WTC11 (cell line): ENCODE data around the gene FIS1. TPM values are rescaled to one million over a fixed set of nuclear protein-coding genes. Genes with fewer than 3 reads are reported as not detected.
"Not testable (repeated sequence)": the region's sequence is repeated elsewhere in the genome, so short reads cannot be mapped to it uniquely, and the experiment has no call there.

Source experiments
- ATAC-seq: fragments of 200-7000 bp; cut with Tn5 transposase; 2 replicates; pipeline ENCODE4 v1.10.0; 2021; ENCODE audit warnings: mild to moderate bottlenecking, moderate library complexity
- CTCF ChIA-PET: fragments of 300-600 bp; sonication (Branson Sonifier 250); formaldehyde crosslinking; loops from one replicate; lab custom pipeline; 2021; ENCODE audit warnings: antibody characterized with exemption; lab: Charles Lee
- POLR2A ChIA-PET: fragments of 350-600 bp; sonication (Branson Sonifier 250); formaldehyde crosslinking; loops from one replicate; lab custom pipeline; 2021; ENCODE audit warnings: antibody characterized with exemption; lab: Charles Lee
- DNase-seq: peaks from one replicate; pipeline ENCODE4 v3.0.0; 2021; ENCODE audit warnings: low spot score
- H3K27ac Mint-ChIP-seq: 2 replicates; pipeline ENCODE4 v1.8.0; 2021; ENCODE audit warnings: mixed read lengths
- H3K27me3 Mint-ChIP-seq: 2 replicates; pipeline ENCODE4 v1.8.0; 2021; ENCODE audit warnings: low read depth, mild to moderate bottlenecking, moderate library complexity, mixed read lengths
- H3K36me3 Mint-ChIP-seq: 2 replicates; pipeline ENCODE4 v1.8.0; 2021; ENCODE audit warnings: mixed read lengths
- H3K4me1 Mint-ChIP-seq: 2 replicates; pipeline ENCODE4 v1.8.0; 2022; ENCODE audit warnings: mixed read lengths
- H3K4me3 Mint-ChIP-seq: 2 replicates; pipeline ENCODE4 v1.8.0; 2021; ENCODE audit warnings: mild to moderate bottlenecking, moderate library complexity, mixed read lengths
- H3K9me3 Mint-ChIP-seq: 2 replicates; pipeline ENCODE4 v1.8.0; 2021; ENCODE audit warnings: mixed read lengths
- CREM ChIP-seq: sonication (generic); formaldehyde crosslinking; IDR thresholded peaks from 2 replicates; pipeline ENCODE4 v1.8.1; 2022; ENCODE audit warnings: mild to moderate bottlenecking, missing genetic modification reagents, moderate library complexity
- IRF2 ChIP-seq: sonication (generic); formaldehyde crosslinking; IDR thresholded peaks from 2 replicates; pipeline ENCODE4 v1.8.0; 2022; ENCODE audit warnings: low read depth, missing genetic modification reagents, borderline replicate concordance
- MXD4 ChIP-seq: fragments of 250-450 bp; sonication (Bioruptor Pico); IDR thresholded peaks from 2 replicates; pipeline ENCODE4 v1.8.0; 2021; ENCODE audit warnings: mild to moderate bottlenecking, moderate library complexity, borderline replicate concordance
- NFATC4 ChIP-seq: fragments of 250-450 bp; sonication (Bioruptor Pico); IDR thresholded peaks from 2 replicates; pipeline ENCODE4 v1.9.0; 2021; ENCODE audit warnings: mild to moderate bottlenecking
- NFYB ChIP-seq: sonication (generic); formaldehyde crosslinking; conservative IDR thresholded peaks from 2 replicates; pipeline ENCODE4 v1.8.0; 2022; ENCODE audit warnings: low read depth, missing genetic modification reagents
- NR1H2 ChIP-seq: sonication (generic); formaldehyde crosslinking; IDR thresholded peaks from 2 replicates; pipeline ENCODE4 v1.9.0; 2021; ENCODE audit warnings: mild to moderate bottlenecking, moderate library complexity, missing genetic modification reagents
- TEAD4 ChIP-seq: sonication (generic); formaldehyde crosslinking; IDR thresholded peaks from 2 replicates; pipeline ENCODE4 v1.8.0; 2022; ENCODE audit warnings: mild to moderate bottlenecking, missing genetic modification reagents
- ZNF121 ChIP-seq: sonication (generic); formaldehyde crosslinking; IDR thresholded peaks from 2 replicates; pipeline ENCODE4 v1.8.0; 2023; ENCODE audit warnings: missing genetic modification reagents
- ZNF396 ChIP-seq: fragments of 250-450 bp; sonication (Bioruptor Pico); IDR thresholded peaks from 2 replicates; pipeline ENCODE4 v1.8.0; 2021; ENCODE audit warnings: mild to moderate bottlenecking, moderate library complexity, borderline replicate concordance
- ZNF671 ChIP-seq: fragments of 250-450 bp; sonication (Bioruptor Pico); IDR thresholded peaks from 2 replicates; pipeline ENCODE4 v1.8.0; 2021; ENCODE audit warnings: mild to moderate bottlenecking
- total RNA-seq: library from RNA; stranded (reverse); gene quantifications from 3 replicates; pipeline ENCODE4 v1.2.3, GENCODE V29; 2021
- TF ChIP-seq, protein P1 (sequence below): sonication (generic); formaldehyde crosslinking; IDR thresholded peaks from 2 replicates; pipeline ENCODE4 v1.8.1; 2023; ENCODE audit warnings: mild to moderate bottlenecking, missing genetic modification reagents, moderate library complexity
- TF ChIP-seq, protein P2 (sequence below): fragments of 250-450 bp; sonication (Bioruptor Pico); IDR thresholded peaks from 2 replicates; pipeline ENCODE4 v1.9.0; 2021; ENCODE audit warnings: mild to moderate bottlenecking
- TF ChIP-seq, protein P3 (sequence below): sonication (generic); formaldehyde crosslinking; IDR thresholded peaks from 2 replicates; pipeline ENCODE4 v1.8.0; 2022; ENCODE audit warnings: mild to moderate bottlenecking, missing genetic modification reagents
- TF ChIP-seq, protein P4 (sequence below): sonication (generic); formaldehyde crosslinking; IDR thresholded peaks from 2 replicates; pipeline ENCODE4 v1.8.1; 2022; ENCODE audit warnings: missing genetic modification reagents, borderline replicate concordance
- TF ChIP-seq, protein P5 (sequence below): fragments of 250-450 bp; sonication (Bioruptor Pico); IDR thresholded peaks from 2 replicates; pipeline ENCODE4 v1.9.0; 2021; ENCODE audit warnings: mild to moderate bottlenecking, borderline replicate concordance
- TF ChIP-seq, protein P6 (sequence below): sonication (generic); formaldehyde crosslinking; IDR thresholded peaks from 2 replicates; pipeline ENCODE4 v1.8.1; 2023; ENCODE audit warnings: mild to moderate bottlenecking, moderate library complexity, missing genetic modification reagents
- TF ChIP-seq, protein P7 (sequence below): sonication (generic); formaldehyde crosslinking; IDR thresholded peaks from 2 replicates; pipeline ENCODE4 v1.8.1; 2023; ENCODE audit warnings: mild to moderate bottlenecking, missing genetic modification reagents

FIS1 gene
- total RNA-seq, 1 experiment from 2014 or later: 123 TPM

DNA sequence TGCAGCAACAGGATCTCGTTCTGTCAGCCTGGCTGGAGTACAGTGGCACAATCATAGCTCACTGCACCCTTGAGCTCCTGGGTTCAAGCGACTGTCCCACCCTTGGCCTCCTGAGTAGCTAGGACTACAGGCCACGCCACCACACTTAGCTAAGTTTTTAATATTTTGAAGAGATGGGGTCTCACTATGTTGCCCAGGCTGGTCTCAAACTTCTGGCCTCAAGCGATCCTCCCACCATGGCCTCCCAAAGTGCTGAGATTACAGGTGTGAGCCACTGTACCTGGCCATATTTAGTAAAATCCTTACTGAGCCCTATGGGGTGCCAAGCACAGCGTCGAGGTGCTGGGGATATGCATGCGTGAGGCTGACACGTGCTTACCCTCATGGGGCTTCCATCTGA, 36.0 kb upstream of the FIS1 start:
- H3K27me3 Mint-ChIP-seq, DNase-seq, H3K9me3 Mint-ChIP-seq, ATAC-seq, H3K36me3 Mint-ChIP-seq, H3K4me3 Mint-ChIP-seq, POLR2A ChIA-PET, H3K4me1 Mint-ChIP-seq: not testable (repeated sequence)
- CTCF ChIA-PET: interaction anchor here (1.1 to 3.1 kb wide), 4 partner anchors 11 to 145 kb away, joined by 3 to 80 read pairs (median 16); partner anchors contain the start of gene CLDN15
- TF ChIP-seq ZNF121: peak; percentile 68
- peak overlapping the region; percentile 60; the same call in 1 of the 2 replicates for H3K27ac Mint-ChIP-seq

DNA sequence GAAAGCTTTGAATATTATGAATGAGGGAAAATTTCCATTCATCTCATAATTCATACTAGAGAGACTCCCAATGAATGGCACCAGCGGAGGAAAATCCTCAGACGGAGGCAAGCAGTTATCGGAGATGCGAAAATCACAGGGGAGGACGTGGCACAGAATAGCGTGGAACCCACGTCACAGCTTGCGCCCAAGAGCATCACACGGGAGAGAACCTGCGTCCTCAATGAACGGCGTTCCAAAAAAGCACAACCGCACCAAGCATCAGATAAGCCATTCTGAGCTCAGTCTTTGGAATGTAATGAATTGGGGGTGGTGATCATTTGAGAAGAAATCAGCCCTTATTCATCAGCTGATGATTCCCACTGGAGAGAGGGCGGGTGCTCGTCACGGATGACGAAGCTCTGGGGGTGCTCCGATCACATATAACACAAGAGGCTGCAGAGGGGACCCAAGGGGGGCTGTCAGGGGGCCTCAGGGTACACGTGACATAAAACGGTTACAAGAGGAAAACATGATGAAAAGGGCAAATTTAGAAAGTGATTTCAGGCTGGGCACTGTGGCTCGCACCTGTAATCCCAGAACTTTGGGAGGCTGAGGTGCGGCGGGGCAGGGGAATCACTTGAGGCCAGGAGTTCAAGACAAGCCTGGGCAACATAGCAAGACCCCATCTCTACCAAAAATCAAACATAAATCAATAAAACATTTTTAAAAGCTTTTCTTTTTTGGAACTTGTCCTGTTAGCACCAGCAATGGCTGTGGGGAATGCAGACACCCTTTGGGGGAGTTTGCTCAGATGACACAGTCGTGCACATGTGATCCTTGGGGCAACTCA, 33.8 kb upstream of the FIS1 start:
- Mint-ChIP-seq H3K9me3 (no peaks in the 10 kb centered on the region), H3K36me3 (peaks cover 3% of the 10 kb centered on the region; the same call in 1 of the 2 replicates), H3K4me1 (peaks cover 4% of the 10 kb centered on the region), H3K27me3 (no peaks in the 10 kb centered on the region), H3K4me3 (no peak overlapping the region), H3K27ac (no peak overlapping the region)
- no peak for ATAC-seq
- peak; percentile 12; the same call in 1 of the 2 replicates for TF ChIP-seq ZNF121
- TF ChIP-seq NR1H2: no peak
- DNase-seq: no peak
- ChIA-PET POLR2A (interaction anchor here (1.1 kb wide), 1 partner anchor 12 kb away, joined by 3 read pairs; no protein-coding TSS in a partner anchor), CTCF (interaction anchor here (1.1 to 1.4 kb wide), 2 partner anchors 43 to 135 kb away, joined by 4 to 5 read pairs; no protein-coding TSS in a partner anchor)

DNA sequence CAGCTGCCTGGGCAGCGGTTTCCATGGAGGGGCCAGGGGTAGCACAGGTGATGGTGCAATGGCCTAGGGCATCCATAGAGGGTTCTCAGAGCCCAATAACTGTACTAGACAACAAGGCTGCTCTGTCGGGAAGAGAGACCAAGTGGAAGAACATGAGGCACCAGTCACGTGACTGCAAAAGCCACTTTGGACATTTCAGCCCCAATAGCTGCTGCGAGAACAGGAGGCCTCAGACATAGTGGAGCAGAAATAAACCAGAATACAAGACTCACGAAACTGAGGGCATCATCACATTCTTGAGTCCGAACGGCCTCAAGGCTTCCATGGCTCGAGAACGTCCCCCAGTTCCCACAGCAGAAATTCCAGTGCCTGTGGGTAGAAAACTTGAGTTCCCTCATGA, 32.3 kb upstream of the FIS1 start:
- DNase-seq (no peak), ATAC-seq (no peak)
- peaks cover 3% of the 10 kb centered on the region; the same call in 1 of the 2 replicates for H3K36me3 Mint-ChIP-seq
- no peaks in the 10 kb centered on the region for H3K27me3 Mint-ChIP-seq
- H3K27ac Mint-ChIP-seq: peak overlapping the region; percentile 19; the same call in 1 of the 2 replicates
- peaks cover 13% of the 10 kb centered on the region for H3K4me1 Mint-ChIP-seq
- H3K9me3 Mint-ChIP-seq: no peaks in the 10 kb centered on the region
- ChIA-PET CTCF (interaction anchor here (0.6 to 1.1 kb wide), 4 partner anchors 15 to 141 kb away, joined by 3 to 4 read pairs (median 4); partner anchors contain the start of gene FIS1), POLR2A (no interaction called here)
- no peak overlapping the region for H3K4me3 Mint-ChIP-seq
- TF ChIP-seq ZNF396 (CRISPR knock-in tag): no peak
- TF ChIP-seq, protein P1, sequence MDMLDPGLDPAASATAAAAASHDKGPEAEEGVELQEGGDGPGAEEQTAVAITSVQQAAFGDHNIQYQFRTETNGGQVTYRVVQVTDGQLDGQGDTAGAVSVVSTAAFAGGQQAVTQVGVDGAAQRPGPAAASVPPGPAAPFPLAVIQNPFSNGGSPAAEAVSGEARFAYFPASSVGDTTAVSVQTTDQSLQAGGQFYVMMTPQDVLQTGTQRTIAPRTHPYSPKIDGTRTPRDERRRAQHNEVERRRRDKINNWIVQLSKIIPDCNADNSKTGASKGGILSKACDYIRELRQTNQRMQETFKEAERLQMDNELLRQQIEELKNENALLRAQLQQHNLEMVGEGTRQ (CRISPR knock-in tag): no peak
- TF ChIP-seq NFATC4 (CRISPR knock-in tag): no peak
- TF ChIP-seq CREM: no peak
- no peak for TF ChIP-seq ZNF121
- TF ChIP-seq, protein P2, sequence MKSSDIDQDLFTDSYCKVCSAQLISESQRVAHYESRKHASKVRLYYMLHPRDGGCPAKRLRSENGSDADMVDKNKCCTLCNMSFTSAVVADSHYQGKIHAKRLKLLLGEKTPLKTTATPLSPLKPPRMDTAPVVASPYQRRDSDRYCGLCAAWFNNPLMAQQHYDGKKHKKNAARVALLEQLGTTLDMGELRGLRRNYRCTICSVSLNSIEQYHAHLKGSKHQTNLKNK: no peak
- no peak for TF ChIP-seq NFYB (CRISPR knock-in tag)
- TF ChIP-seq, protein P3, sequence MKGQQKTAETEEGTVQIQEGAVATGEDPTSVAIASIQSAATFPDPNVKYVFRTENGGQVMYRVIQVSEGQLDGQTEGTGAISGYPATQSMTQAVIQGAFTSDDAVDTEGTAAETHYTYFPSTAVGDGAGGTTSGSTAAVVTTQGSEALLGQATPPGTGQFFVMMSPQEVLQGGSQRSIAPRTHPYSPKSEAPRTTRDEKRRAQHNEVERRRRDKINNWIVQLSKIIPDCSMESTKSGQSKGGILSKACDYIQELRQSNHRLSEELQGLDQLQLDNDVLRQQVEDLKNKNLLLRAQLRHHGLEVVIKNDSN (CRISPR knock-in tag): no peak
- TF ChIP-seq, protein P4, sequence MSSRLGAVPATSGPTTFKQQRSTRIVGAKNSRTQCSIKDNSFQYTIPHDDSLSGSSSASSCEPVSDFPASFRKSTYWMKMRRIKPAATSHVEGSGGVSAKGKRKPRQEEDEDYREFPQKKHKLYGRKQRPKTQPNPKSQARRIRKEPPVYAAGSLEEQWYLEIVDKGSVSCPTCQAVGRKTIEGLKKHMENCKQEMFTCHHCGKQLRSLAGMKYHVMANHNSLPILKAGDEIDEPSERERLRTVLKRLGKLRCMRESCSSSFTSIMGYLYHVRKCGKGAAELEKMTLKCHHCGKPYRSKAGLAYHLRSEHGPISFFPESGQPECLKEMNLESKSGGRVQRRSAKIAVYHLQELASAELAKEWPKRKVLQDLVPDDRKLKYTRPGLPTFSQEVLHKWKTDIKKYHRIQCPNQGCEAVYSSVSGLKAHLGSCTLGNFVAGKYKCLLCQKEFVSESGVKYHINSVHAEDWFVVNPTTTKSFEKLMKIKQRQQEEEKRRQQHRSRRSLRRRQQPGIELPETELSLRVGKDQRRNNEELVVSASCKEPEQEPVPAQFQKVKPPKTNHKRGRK (CRISPR knock-in tag): no peak
- no peak for TF ChIP-seq ZNF671
- no peak for TF ChIP-seq TEAD4 (CRISPR knock-in tag)
- TF ChIP-seq, protein P5, sequence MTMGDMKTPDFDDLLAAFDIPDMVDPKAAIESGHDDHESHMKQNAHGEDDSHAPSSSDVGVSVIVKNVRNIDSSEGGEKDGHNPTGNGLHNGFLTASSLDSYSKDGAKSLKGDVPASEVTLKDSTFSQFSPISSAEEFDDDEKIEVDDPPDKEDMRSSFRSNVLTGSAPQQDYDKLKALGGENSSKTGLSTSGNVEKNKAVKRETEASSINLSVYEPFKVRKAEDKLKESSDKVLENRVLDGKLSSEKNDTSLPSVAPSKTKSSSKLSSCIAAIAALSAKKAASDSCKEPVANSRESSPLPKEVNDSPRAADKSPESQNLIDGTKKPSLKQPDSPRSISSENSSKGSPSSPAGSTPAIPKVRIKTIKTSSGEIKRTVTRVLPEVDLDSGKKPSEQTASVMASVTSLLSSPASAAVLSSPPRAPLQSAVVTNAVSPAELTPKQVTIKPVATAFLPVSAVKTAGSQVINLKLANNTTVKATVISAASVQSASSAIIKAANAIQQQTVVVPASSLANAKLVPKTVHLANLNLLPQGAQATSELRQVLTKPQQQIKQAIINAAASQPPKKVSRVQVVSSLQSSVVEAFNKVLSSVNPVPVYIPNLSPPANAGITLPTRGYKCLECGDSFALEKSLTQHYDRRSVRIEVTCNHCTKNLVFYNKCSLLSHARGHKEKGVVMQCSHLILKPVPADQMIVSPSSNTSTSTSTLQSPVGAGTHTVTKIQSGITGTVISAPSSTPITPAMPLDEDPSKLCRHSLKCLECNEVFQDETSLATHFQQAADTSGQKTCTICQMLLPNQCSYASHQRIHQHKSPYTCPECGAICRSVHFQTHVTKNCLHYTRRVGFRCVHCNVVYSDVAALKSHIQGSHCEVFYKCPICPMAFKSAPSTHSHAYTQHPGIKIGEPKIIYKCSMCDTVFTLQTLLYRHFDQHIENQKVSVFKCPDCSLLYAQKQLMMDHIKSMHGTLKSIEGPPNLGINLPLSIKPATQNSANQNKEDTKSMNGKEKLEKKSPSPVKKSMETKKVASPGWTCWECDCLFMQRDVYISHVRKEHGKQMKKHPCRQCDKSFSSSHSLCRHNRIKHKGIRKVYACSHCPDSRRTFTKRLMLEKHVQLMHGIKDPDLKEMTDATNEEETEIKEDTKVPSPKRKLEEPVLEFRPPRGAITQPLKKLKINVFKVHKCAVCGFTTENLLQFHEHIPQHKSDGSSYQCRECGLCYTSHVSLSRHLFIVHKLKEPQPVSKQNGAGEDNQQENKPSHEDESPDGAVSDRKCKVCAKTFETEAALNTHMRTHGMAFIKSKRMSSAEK (CRISPR knock-in tag): no peak
- TF ChIP-seq, protein P6, sequence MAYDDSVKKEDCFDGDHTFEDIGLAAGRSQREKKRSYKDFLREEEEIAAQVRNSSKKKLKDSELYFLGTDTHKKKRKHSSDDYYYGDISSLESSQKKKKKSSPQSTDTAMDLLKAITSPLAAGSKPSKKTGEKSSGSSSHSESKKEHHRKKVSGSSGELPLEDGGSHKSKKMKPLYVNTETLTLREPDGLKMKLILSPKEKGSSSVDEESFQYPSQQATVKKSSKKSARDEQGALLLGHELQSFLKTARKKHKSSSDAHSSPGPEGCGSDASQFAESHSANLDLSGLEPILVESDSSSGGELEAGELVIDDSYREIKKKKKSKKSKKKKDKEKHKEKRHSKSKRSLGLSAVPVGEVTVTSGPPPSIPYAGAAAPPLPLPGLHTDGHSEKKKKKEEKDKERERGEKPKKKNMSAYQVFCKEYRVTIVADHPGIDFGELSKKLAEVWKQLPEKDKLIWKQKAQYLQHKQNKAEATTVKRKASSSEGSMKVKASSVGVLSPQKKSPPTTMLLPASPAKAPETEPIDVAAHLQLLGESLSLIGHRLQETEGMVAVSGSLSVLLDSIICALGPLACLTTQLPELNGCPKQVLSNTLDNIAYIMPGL: no peak
- no peak for TF ChIP-seq IRF2 (CRISPR knock-in tag)
- no peak for TF ChIP-seq MXD4
- TF ChIP-seq, protein P7, sequence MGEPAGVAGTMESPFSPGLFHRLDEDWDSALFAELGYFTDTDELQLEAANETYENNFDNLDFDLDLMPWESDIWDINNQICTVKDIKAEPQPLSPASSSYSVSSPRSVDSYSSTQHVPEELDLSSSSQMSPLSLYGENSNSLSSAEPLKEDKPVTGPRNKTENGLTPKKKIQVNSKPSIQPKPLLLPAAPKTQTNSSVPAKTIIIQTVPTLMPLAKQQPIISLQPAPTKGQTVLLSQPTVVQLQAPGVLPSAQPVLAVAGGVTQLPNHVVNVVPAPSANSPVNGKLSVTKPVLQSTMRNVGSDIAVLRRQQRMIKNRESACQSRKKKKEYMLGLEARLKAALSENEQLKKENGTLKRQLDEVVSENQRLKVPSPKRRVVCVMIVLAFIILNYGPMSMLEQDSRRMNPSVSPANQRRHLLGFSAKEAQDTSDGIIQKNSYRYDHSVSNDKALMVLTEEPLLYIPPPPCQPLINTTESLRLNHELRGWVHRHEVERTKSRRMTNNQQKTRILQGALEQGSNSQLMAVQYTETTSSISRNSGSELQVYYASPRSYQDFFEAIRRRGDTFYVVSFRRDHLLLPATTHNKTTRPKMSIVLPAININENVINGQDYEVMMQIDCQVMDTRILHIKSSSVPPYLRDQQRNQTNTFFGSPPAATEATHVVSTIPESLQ (CRISPR knock-in tag): no peak
